Neuronal stem cell (in vitro differentiated cells): Measurements from ENCODE around the gene VCL.
"Not testable (repeated sequence)": the region's sequence is repeated elsewhere in the genome, so short reads cannot be mapped to it uniquely, and the experiment has no call there.

Source experiments
- DNase-seq: peaks from one replicate; pipeline ENCODE4 v3.0.0-alpha.2; 2013; ENCODE audit warnings: low spot score
- H2AFZ ChIP-seq: one replicate; pipeline ENCODE4 v1.6.1; 2013; ENCODE audit warnings: mild to moderate bottlenecking, low read length, inconsistent platforms
- H2AK5ac ChIP-seq: 2 replicates; pipeline ENCODE4 v1.6.1; 2013; ENCODE audit warnings: low read depth, mild to moderate bottlenecking, inconsistent platforms, low read length, moderate library complexity, mixed read lengths
- H2BK120ac ChIP-seq: 2 replicates; pipeline ENCODE4 v1.6.1; 2013; ENCODE audit warnings: low read depth, mild to moderate bottlenecking, inconsistent platforms, low read length, moderate library complexity, mixed read lengths
- H2BK12ac ChIP-seq: one replicate; pipeline ENCODE4 v1.6.1; 2013; ENCODE audit warnings: low read length, inconsistent platforms
- H2BK15ac ChIP-seq: 2 replicates; pipeline ENCODE4 v1.6.1; 2013; ENCODE audit warnings: mild to moderate bottlenecking, low read length, inconsistent platforms, mixed read lengths
- H2BK5ac ChIP-seq: one replicate; pipeline ENCODE4 v1.6.1; 2013; ENCODE audit warnings: inconsistent platforms, mild to moderate bottlenecking, low read length, moderate library complexity
- H3K14ac ChIP-seq: one replicate; pipeline ENCODE4 v1.6.1; 2013; ENCODE audit warnings: low read length, inconsistent platforms
- H3K18ac ChIP-seq: 2 replicates; pipeline ENCODE4 v1.6.1; 2013; ENCODE audit warnings: low read length, inconsistent platforms
- H3K23ac ChIP-seq: 2 replicates; pipeline ENCODE4 v1.6.1; 2013; ENCODE audit warnings: low read depth, mild to moderate bottlenecking, mixed read lengths, low read length, inconsistent platforms; ENCODE audit not compliant: poor library complexity
- H3K27ac ChIP-seq: replicated peaks from 3 replicates; pipeline ENCODE4 v1.5.1; 2013; ENCODE audit warnings: low read length, inconsistent platforms
- H3K27me3 ChIP-seq, 3 experiments: 2 replicates each; pipeline ENCODE4 v1.6.1; 2013; ENCODE audit warnings: low read length in 3 of 3, mild to moderate bottlenecking in 2 of 3, inconsistent platforms in 1 of 3, low read depth in 1 of 3, mixed read lengths in 1 of 3, moderate library complexity in 1 of 3; ENCODE audit not compliant: control insufficient read depth in 3 of 3, insufficient read depth in 3 of 3
- H3K36me3 ChIP-seq, 2 donors: replicated peaks in 1 of 2; 2 replicates each; pipeline ENCODE4 v1.6.1; 2013; ENCODE audit warnings: low read length in 2 of 2; ENCODE audit not compliant: control insufficient read depth in 2 of 2, insufficient read depth in 2 of 2
- H3K4ac ChIP-seq: 2 replicates; pipeline ENCODE4 v1.6.1; 2013; ENCODE audit warnings: inconsistent platforms, mild to moderate bottlenecking, low read length, moderate library complexity
- H3K4me1 ChIP-seq, 2 donors: 1 replicate in 1 of 2; 2 replicates in 1 of 2; pipeline ENCODE4 v1.6.1; 2013; ENCODE audit warnings: low read length in 2 of 2, low read depth in 1 of 2; ENCODE audit not compliant: control insufficient read depth in 2 of 2, insufficient read depth in 1 of 2
- H3K4me2 ChIP-seq: one replicate; pipeline ENCODE4 v1.6.1; 2013; ENCODE audit warnings: mild to moderate bottlenecking, low read length, inconsistent platforms; ENCODE audit not compliant: insufficient read depth, poor library complexity, severe bottlenecking
- H3K4me3 ChIP-seq, 2 donors: 2 replicates each; pipeline ENCODE4 v1.5.1; 2013; ENCODE audit warnings: low read length in 2 of 2, mild to moderate bottlenecking in 2 of 2, inconsistent platforms in 1 of 2, moderate library complexity in 1 of 2
- H3K79me1 ChIP-seq: one replicate; pipeline ENCODE4 v1.6.1; 2013; ENCODE audit warnings: low read depth, mild to moderate bottlenecking, inconsistent platforms, low read length, moderate library complexity
- H3K9ac ChIP-seq: one replicate; pipeline ENCODE4 v1.6.1; 2013; ENCODE audit warnings: mild to moderate bottlenecking, low read depth, low read length, inconsistent platforms; ENCODE audit not compliant: poor library complexity
- H3K9me3 ChIP-seq, 2 donors: replicated peaks in 1 of 2; 2 replicates each; pipeline versions ENCODE3 to v1.6.1; 2013; ENCODE audit warnings: low read length in 2 of 2, mild to moderate bottlenecking in 2 of 2, inconsistent platforms in 1 of 2, low read depth in 1 of 2, mixed read lengths in 1 of 2, moderate library complexity in 1 of 2; ENCODE audit not compliant: control insufficient read depth in 2 of 2, insufficient read depth in 1 of 2
- H4K8ac ChIP-seq: one replicate; pipeline ENCODE4 v1.6.1; 2013; ENCODE audit warnings: low read depth, mild to moderate bottlenecking, inconsistent platforms, low read length, moderate library complexity
- H4K91ac ChIP-seq: one replicate; pipeline ENCODE4 v1.6.1; 2013; ENCODE audit warnings: low read length, low read depth, mild to moderate bottlenecking, inconsistent platforms; ENCODE audit not compliant: poor library complexity
- WGBS, 2 donors: extraction: QIAGEN DNeasy Blood & Tissue Kit; methylation state at CpG; one replicate each; pipeline ENCODE4 v1.1.7; 2013; ENCODE audit warnings: missing lambda C conversion rate in 2 of 2, mixed read lengths in 1 of 2; ENCODE audit not compliant: insufficient read length in 2 of 2, insufficient replicate concordance in 1 of 2; ENCODE audit errors: extremely low coverage in 2 of 2; 5-methylcytosine and 5-hydroxymethylcytosine counted together

The VCL gene

GRCh38 chr10:74029943-74030342 lies 32.0 kb downstream of the VCL start:
- H3K23ac ChIP-seq: no peak overlapping the region
- no CpG with 5 or more reads among the region's 1 CpG for WGBS, 2 donors

DNA sequence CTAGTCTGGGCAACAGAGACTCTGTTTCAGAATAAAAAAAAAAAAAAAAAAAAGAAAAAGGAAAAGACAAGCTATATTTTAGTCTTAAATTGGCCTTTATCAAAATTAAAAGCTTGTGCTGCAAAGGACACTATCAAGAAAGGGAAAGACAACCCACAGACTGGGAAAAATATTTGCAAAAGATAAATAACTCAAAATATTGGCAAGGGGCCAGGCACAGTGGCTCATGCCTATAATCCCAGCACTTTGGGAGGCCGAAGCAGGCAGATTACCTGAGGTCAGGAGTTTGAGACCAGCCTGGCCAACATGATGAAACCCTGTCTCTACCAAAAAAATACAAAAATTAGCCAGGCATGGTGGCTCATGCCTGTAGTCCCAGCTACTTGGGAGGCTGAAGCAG lies 34.3 kb downstream of the VCL start:
- WGBS, 2 donors: no CpG with 5 or more reads among the region's 1 CpG
- not testable (repeated sequence) for H2AFZ ChIP-seq, H3K4me3 ChIP-seq, H3K79me1 ChIP-seq, DNase-seq, H2AK5ac ChIP-seq, H3K27ac ChIP-seq, H3K23ac ChIP-seq, H3K27me3 ChIP-seq, H2BK15ac ChIP-seq, H3K9ac ChIP-seq, H3K14ac ChIP-seq, H4K8ac ChIP-seq, H2BK5ac ChIP-seq, H4K91ac ChIP-seq, H3K18ac ChIP-seq, H2BK120ac ChIP-seq, H3K4ac ChIP-seq, H3K9me3 ChIP-seq, H2BK12ac ChIP-seq, H3K4me2 ChIP-seq
- Histone ChIP-seq H3K36me3 (peaks cover 1 to 49% of the 10 kb centered on the region in 2 donors), H3K4me1 (peaks cover 6 to 19% of the 10 kb centered on the region in 2 donors)

More at GRCh38 chr10:74029943-74030342, 32.0 kb downstream of the VCL start:
- no peak for DNase-seq
- no peak overlapping the region for H3K18ac ChIP-seq
- H2BK120ac ChIP-seq: no peak overlapping the region
- no peak overlapping the region for H3K4me3 ChIP-seq
- no peaks in the 10 kb centered on the region for H3K27me3 ChIP-seq
- no peak overlapping the region for H3K4me2 ChIP-seq
- no peak overlapping the region for H3K14ac ChIP-seq
- no peak overlapping the region for H2BK12ac ChIP-seq
- H4K8ac ChIP-seq: no peak overlapping the region
- peaks cover 6 to 14% of the 10 kb centered on the region in 2 donors for H3K4me1 ChIP-seq
- H2AK5ac ChIP-seq: no peak overlapping the region
- H3K9me3 ChIP-seq: no peaks in the 10 kb centered on the region
- H4K91ac ChIP-seq: no peak overlapping the region
- H3K79me1 ChIP-seq: no peaks in the 10 kb centered on the region
- no peak overlapping the region for H3K9ac ChIP-seq
- no peak overlapping the region for H3K4ac ChIP-seq
- H3K36me3 ChIP-seq: peaks cover 1 to 37% of the 10 kb centered on the region in 2 donors
- H3K27ac ChIP-seq: no peak overlapping the region
- H2BK5ac ChIP-seq: no peak overlapping the region
- no peak overlapping the region for H2BK15ac ChIP-seq
- H2AFZ ChIP-seq: no peak overlapping the region

GRCh38 chr10:74032900-74033655 lies 35.2 kb downstream of the VCL start:
- Histone ChIP-seq H2AFZ (no peak overlapping the region), H3K4me3 (no peak overlapping the region), H3K23ac (no peak overlapping the region), H3K4me2 (no peak overlapping the region), H2BK5ac (no peak overlapping the region), H2BK15ac (no peak overlapping the region), H3K4ac (no peak overlapping the region), H2AK5ac (no peak overlapping the region), H3K18ac (no peak overlapping the region), H4K91ac (no peak overlapping the region), H3K9ac (no peak overlapping the region), H3K27me3 (no peaks in the 10 kb centered on the region), H2BK120ac (no peak overlapping the region), H3K4me1 (peaks cover 6 to 19% of the 10 kb centered on the region in 2 donors), H3K14ac (no peak overlapping the region), H2BK12ac (no peak overlapping the region), H3K36me3 (peaks cover 1 to 50% of the 10 kb centered on the region in 2 donors), H3K27ac (no peak overlapping the region), H4K8ac (no peak overlapping the region), H3K9me3 (no peaks in the 10 kb centered on the region), H3K79me1 (no peaks in the 10 kb centered on the region)
- no CpG with 5 or more reads among the region's 3 CpGs for WGBS, 2 donors
- no peak for DNase-seq

DNA sequence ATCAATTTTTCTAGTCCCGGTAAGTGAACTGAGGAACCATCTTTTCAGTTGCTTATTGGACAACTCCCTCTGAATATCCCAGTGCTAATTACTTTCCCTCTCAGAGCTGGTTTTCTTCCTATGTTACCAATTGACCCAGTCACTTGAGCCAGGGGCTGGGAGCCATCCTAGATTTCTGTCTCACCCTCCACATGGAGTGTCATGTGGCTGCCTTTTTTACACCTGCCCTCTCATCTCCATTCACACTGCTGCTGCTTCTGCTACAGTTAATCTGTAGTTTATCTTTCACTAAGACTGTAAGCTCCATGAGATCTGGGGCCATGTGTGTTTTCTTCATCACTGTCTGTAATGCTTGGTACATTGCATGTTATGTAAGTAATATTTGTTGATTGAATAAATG lies 35.8 kb downstream of the VCL start:
- Histone ChIP-seq H3K23ac (no peak overlapping the region), H3K9ac (no peak overlapping the region), H3K9me3 (no peaks in the 10 kb centered on the region), H2BK5ac (no peak overlapping the region), H3K4me1 (peaks cover 6 to 19% of the 10 kb centered on the region in 2 donors), H3K36me3 (peaks cover 1 to 46% of the 10 kb centered on the region in 2 donors), H2BK120ac (no peak overlapping the region), H2AK5ac (no peak overlapping the region), H3K27me3 (no peaks in the 10 kb centered on the region), H3K18ac (no peak overlapping the region), H3K4me3 (no peak overlapping the region), H2BK12ac (no peak overlapping the region), H4K8ac (no peak overlapping the region), H3K79me1 (no peaks in the 10 kb centered on the region), H2BK15ac (no peak overlapping the region), H3K4me2 (no peak overlapping the region), H3K14ac (no peak overlapping the region), H4K91ac (no peak overlapping the region), H3K27ac (no peak overlapping the region), H2AFZ (no peak overlapping the region), H3K4ac (no peak overlapping the region)
- no CpG with 5 or more reads among the region's 1 CpG for WGBS, 2 donors
- DNase-seq: no peak
